IMR-90 (cell line): ENCODE results near the gene SLC9A3. TPM values are rescaled to one million over a fixed set of nuclear protein-coding genes. Genes with fewer than 3 reads are reported as not detected.

ENCODE experiments used
- ATAC-seq: fragments of 200-7000 bp; cut with Tn5 transposase; 2 replicates; pipeline ENCODE4 v1.9.1; 2020; ENCODE audit warnings: low read depth, mild to moderate bottlenecking, moderate library complexity
- BruUV-seq: library from RNA; stranded (reverse); fragments of 400-500 nt; replicated peaks from 2 replicates; lab custom pipeline; 2021; lab: Mats Ljungman, UMichigan
- CTCF ChIA-PET: fragments of 300-600 bp; formaldehyde crosslinking; extraction: SDS; loops from one replicate; lab custom pipeline; 2021; ENCODE audit warnings: antibody characterized with exemption; lab: Yijun Ruan, JAX
- POLR2A ChIA-PET: fragments of 300-600 bp; sonication (Branson Sonifier 250); formaldehyde crosslinking; loops from one replicate; lab custom pipeline; 2022; ENCODE audit warnings: antibody characterized with exemption; ENCODE audit not compliant: unreplicated experiment; lab: Charles Lee
- DNase-seq: peaks from one replicate; pipeline ENCODE4 v3.0.0; 2013
- H2AFZ ChIP-seq: replicated peaks from 2 replicates; pipeline ENCODE3; 2013; ENCODE audit warnings: low read length, mild to moderate bottlenecking; ENCODE audit not compliant: poor library complexity
- H2AK5ac ChIP-seq: 2 replicates; pipeline ENCODE4 v1.6.1; 2013; ENCODE audit warnings: low read depth, low read length, inconsistent platforms
- H2AK9ac ChIP-seq: replicated peaks from 2 replicates; pipeline ENCODE3; 2013; ENCODE audit warnings: mild to moderate bottlenecking, low read depth, low read length, moderate library complexity; ENCODE audit not compliant: poor library complexity
- H2BK120ac ChIP-seq: 2 replicates; pipeline ENCODE4 v1.6.1; 2013; ENCODE audit warnings: low read depth, low read length, inconsistent platforms
- H2BK15ac ChIP-seq: 3 replicates; pipeline ENCODE4 v1.6.1; 2013; ENCODE audit warnings: low read depth, low read length, inconsistent platforms
- H2BK20ac ChIP-seq: 2 replicates; pipeline ENCODE4 v1.6.1; 2013; ENCODE audit warnings: low read depth, mild to moderate bottlenecking, inconsistent platforms, low read length, moderate library complexity
- H2BK5ac ChIP-seq: 2 replicates; pipeline ENCODE4 v1.6.1; 2013; ENCODE audit warnings: mild to moderate bottlenecking, low read depth, low read length, inconsistent platforms; ENCODE audit not compliant: poor library complexity, severe bottlenecking
- H3K14ac ChIP-seq: replicated peaks from 2 replicates; pipeline ENCODE4 v1.6.1; 2013; ENCODE audit warnings: low read depth, low read length, inconsistent platforms
- H3K18ac ChIP-seq: 2 replicates; pipeline ENCODE4 v1.6.1; 2013; ENCODE audit warnings: low read depth, low read length, control low read depth
- H3K23ac ChIP-seq: 2 replicates; pipeline ENCODE4 v1.6.1; 2013; ENCODE audit warnings: low read depth, low read length, inconsistent platforms
- H3K27ac ChIP-seq: 2 replicates; pipeline ENCODE4 v1.5.1; 2013; ENCODE audit warnings: mild to moderate bottlenecking, control low read depth, low read length; ENCODE audit not compliant: insufficient read depth
- H3K27me3 ChIP-seq: 2 replicates; pipeline ENCODE4 v1.6.1; 2013; ENCODE audit warnings: low read length; ENCODE audit not compliant: control insufficient read depth, insufficient read depth
- H3K36me3 ChIP-seq: 2 replicates; pipeline ENCODE4 v1.6.1; 2013; ENCODE audit warnings: low read length, mixed read lengths; ENCODE audit not compliant: control insufficient read depth, insufficient read depth
- H3K4ac ChIP-seq: 2 replicates; pipeline ENCODE4 v1.6.1; 2013; ENCODE audit warnings: low read depth, low read length, inconsistent platforms
- H3K4me1 ChIP-seq: 2 replicates; pipeline ENCODE4 v1.6.1; 2013; ENCODE audit warnings: low read length, mixed read lengths; ENCODE audit not compliant: control insufficient read depth, insufficient read depth
- H3K4me2 ChIP-seq: 2 replicates; pipeline ENCODE4 v1.6.1; 2013; ENCODE audit warnings: low read depth, mild to moderate bottlenecking, control low read depth, low read length, moderate library complexity
- H3K4me3 ChIP-seq: 2 replicates; pipeline ENCODE4 v1.5.1; 2013; ENCODE audit warnings: low read depth, mild to moderate bottlenecking, control low read depth, low read length, moderate library complexity; ENCODE audit not compliant: insufficient read depth
- H3K56ac ChIP-seq: 2 replicates; pipeline ENCODE4 v1.6.1; 2013; ENCODE audit warnings: low read length, inconsistent platforms; ENCODE audit not compliant: insufficient read depth; ENCODE audit errors: extremely low read depth
- H3K79me1 ChIP-seq, 2 experiments: 2 replicates each; pipeline ENCODE4 v1.6.1; 2013; ENCODE audit warnings: low read length in 2 of 2, inconsistent platforms in 1 of 2, low read depth in 1 of 2
- H3K9ac ChIP-seq: 2 replicates; pipeline ENCODE4 v1.6.1; 2013; ENCODE audit warnings: low read depth, low read length, control low read depth
- H3K9me1 ChIP-seq: 2 replicates; pipeline ENCODE4 v1.6.1; 2013; ENCODE audit warnings: low read length, inconsistent platforms; ENCODE audit not compliant: insufficient read depth
- H3K9me3 ChIP-seq: 2 replicates; pipeline ENCODE4 v1.6.1; 2013; ENCODE audit warnings: low read length; ENCODE audit not compliant: control insufficient read depth, insufficient read depth
- H4K20me1 ChIP-seq: 2 replicates; pipeline ENCODE4 v1.6.1; 2013; ENCODE audit warnings: low read length, inconsistent platforms; ENCODE audit not compliant: insufficient read depth
- H4K5ac ChIP-seq: 2 replicates; pipeline ENCODE4 v1.6.1; 2013; ENCODE audit warnings: mild to moderate bottlenecking, low read depth, low read length, control low read depth
- H4K8ac ChIP-seq, 2 experiments: 2 replicates each; pipeline ENCODE4 v1.6.1; 2013; ENCODE audit warnings: low read depth in 2 of 2, low read length in 2 of 2, control low read depth in 1 of 2, inconsistent platforms in 1 of 2
- H4K91ac ChIP-seq: 2 replicates; pipeline ENCODE4 v1.6.1; 2013; ENCODE audit warnings: low read depth, low read length, inconsistent platforms; ENCODE audit not compliant: insufficient read depth
- BHLHE40 ChIP-seq: fragments of 150-350 bp; IDR thresholded peaks from 2 replicates; pipeline ENCODE4 v1.6.1; 2016; ENCODE audit warnings: mild to moderate bottlenecking, low read depth, low read length
- CEBPB ChIP-seq: IDR thresholded peaks from 2 replicates; pipeline ENCODE4 v1.6.1; 2012; ENCODE audit warnings: low read depth, low read length, improper control_type of control experiment
- CHD1 ChIP-seq: IDR thresholded peaks from 2 replicates; pipeline ENCODE4 v1.6.1; 2012; ENCODE audit warnings: low read depth, low read length, improper control_type of control experiment
- FOS ChIP-seq: fragments of 150-350 bp; IDR thresholded peaks from 2 replicates; pipeline ENCODE4 v1.6.1; 2016; ENCODE audit warnings: low read depth, low read length
- MAFK ChIP-seq: IDR thresholded peaks from 2 replicates; pipeline ENCODE4 v1.6.1; 2012; ENCODE audit warnings: low read depth, low read length, improper control_type of control experiment
- MAZ ChIP-seq: IDR thresholded peaks from 2 replicates; pipeline ENCODE4 v1.6.1; 2012; ENCODE audit warnings: low read depth, mild to moderate bottlenecking, low read length, improper control_type of control experiment, moderate library complexity, borderline replicate concordance
- MXI1 ChIP-seq: IDR thresholded peaks from 2 replicates; pipeline ENCODE4 v1.6.1; 2012; ENCODE audit warnings: low read depth, mild to moderate bottlenecking, low read length, moderate library complexity, borderline replicate concordance
- NFE2L2 ChIP-seq: fragments of 150-350 bp; IDR thresholded peaks from 2 replicates; pipeline ENCODE4 v1.6.1; 2016; ENCODE audit warnings: low read depth, mild to moderate bottlenecking, low read length
- POLR2A ChIP-seq: IDR thresholded peaks from 2 replicates; pipeline ENCODE4 v1.6.1; 2012; ENCODE audit warnings: mild to moderate bottlenecking, low read depth, low read length
- RAD21 ChIP-seq: IDR thresholded peaks from 2 replicates; pipeline ENCODE4 v1.6.1; 2012; ENCODE audit warnings: low read length, improper control_type of control experiment
- RCOR1 ChIP-seq: IDR thresholded peaks from 2 replicates; pipeline ENCODE4 v1.6.1; 2012; ENCODE audit warnings: mild to moderate bottlenecking, low read length, improper control_type of control experiment; ENCODE audit not compliant: insufficient replicate concordance
- RFX5 ChIP-seq: IDR thresholded peaks from 2 replicates; pipeline ENCODE4 v1.8.0; 2012; ENCODE audit warnings: low read depth, mild to moderate bottlenecking, low read length, moderate library complexity
- SMC3 ChIP-seq: fragments of 150-350 bp; IDR thresholded peaks from 2 replicates; pipeline ENCODE4 v1.6.1; 2016; ENCODE audit warnings: low read depth, mild to moderate bottlenecking, antibody characterized with exemption, low read length, moderate library complexity
- WGBS, 2 experiments: methylation state at CpG; one replicate each; pipeline versions ENCODE4 v1.1.5 to v1.1.7; 2013; ENCODE audit warnings: missing lambda C conversion rate in 2 of 2; ENCODE audit not compliant: insufficient read length in 1 of 2; ENCODE audit errors: extremely low coverage in 2 of 2; 5-methylcytosine and 5-hydroxymethylcytosine counted together
- dilution Hi-C: fragments of 300-500 bp; cut with HindIII; formaldehyde crosslinking; loops from one replicate; pipeline ENCODE4 v1.14.3; 2018; ENCODE audit warnings: low sequenced_read_pairs; ENCODE audit not compliant: unreplicated experiment
- in situ Hi-C: fragments of 300-500 bp; cut with MboI; formaldehyde crosslinking; loops from 3 replicates; pipeline ENCODE4 v1.14.3; 2019; ENCODE audit warnings: low sequenced_read_pairs, inconsistent platforms, mixed read lengths
- intact Hi-C: fragments of 100-400 bp; cut with micrococcal nuclease; formaldehyde crosslinking; loops from 2 replicates; pipeline ENCODE4 v1.10.0; 2022
- polyA plus RNA-seq, 3 experiments: library from polyadenylated mRNA; depleted of rRNA; stranded (reverse); fragments of >200 nt; gene quantifications; 2 replicates each; pipeline ENCODE4 v1.2.3, GENCODE V29; 2012; ENCODE audit warnings: low replicate concordance in 1 of 3
- total RNA-seq: library from RNA; depleted of rRNA; stranded (reverse); fragments of >200 nt; gene quantifications from 2 replicates; pipeline ENCODE4 v1.2.3, GENCODE V29; 2012
- TF ChIP-seq, protein P1 (sequence below): conservative IDR thresholded peaks from 2 replicates; pipeline ENCODE4 v1.5.1; 2012; ENCODE audit warnings: mild to moderate bottlenecking, low read depth, low read length, improper control_type of control experiment
- TF ChIP-seq, protein P2 (sequence below): fragments of 150-350 bp; IDR thresholded peaks from 2 replicates; pipeline ENCODE4 v1.6.1; 2017; ENCODE audit warnings: mild to moderate bottlenecking, antibody characterized with exemption, low read length, low read depth

Gene SLC9A3
- total and polyA plus RNA-seq, 2 of the 4 experiments (the other 2 are of a cell fraction): 0.72 to 1.5 TPM

DNA sequence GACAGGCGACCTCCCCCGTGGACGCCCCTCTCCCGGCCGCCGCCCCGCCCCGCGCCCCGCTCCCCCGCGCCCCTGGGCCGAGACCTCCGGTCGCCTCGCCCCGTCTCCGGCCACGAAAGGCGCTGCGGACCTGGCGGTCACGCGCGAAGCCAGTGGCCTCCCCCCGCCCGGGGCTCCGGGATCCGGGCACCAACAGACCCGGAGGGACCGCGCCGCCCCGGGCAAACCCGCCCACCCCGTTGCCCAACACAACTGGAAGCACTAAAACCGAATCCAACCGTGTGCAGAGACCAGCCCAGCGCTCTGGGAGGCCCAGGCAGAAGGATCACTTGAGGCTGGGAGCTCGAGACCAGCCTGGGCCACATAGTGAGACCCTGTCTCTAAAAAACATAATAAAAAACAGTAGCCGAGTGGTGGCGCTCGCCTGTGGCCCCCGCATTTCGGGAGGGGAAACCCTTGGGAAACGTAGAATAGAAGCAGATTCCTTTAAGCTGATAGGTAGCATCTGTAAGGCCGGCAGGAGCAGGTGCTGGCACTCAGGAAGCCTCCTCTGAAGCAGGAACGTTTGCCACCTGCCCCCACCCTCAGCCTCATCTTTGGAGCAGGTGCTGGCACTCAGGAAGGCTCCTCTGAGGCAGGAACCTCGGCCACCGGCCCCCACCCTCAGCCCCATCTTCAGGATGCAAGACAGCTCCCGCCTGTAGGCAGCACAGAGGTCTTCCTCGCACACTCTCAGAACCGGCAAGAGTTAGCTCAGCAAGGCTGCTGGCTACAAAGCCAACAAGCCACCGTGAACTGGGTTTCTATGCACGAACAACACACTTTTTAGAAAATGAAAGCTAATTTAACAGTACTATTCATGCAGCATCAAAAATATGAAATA is 4.6 kb upstream of the SLC9A3 start:
- H3K4me3 ChIP-seq: no peak overlapping the region
- no peak overlapping the region for H3K18ac ChIP-seq
- H2BK20ac ChIP-seq: no peak overlapping the region
- H4K5ac ChIP-seq: no peak overlapping the region
- H4K91ac ChIP-seq: no peak overlapping the region
- ChIA-PET POLR2A (no interaction called here), CTCF (no interaction called here)
- H3K4me2 ChIP-seq: no peak overlapping the region
- H3K4ac ChIP-seq: no peak overlapping the region
- no peaks in the 10 kb centered on the region for H3K9me3 ChIP-seq
- no peaks in the 10 kb centered on the region for H4K20me1 ChIP-seq
- no peak overlapping the region for H3K23ac ChIP-seq
- dilution Hi-C loops: no loop called here
- H3K27me3 ChIP-seq: peaks cover 84% of the 10 kb centered on the region
- H3K79me1 ChIP-seq: no peaks in the 10 kb centered on the region
- no TSS peak for BruUV-seq
- no peak overlapping the region for H2AK9ac ChIP-seq
- H3K27ac ChIP-seq: no peak overlapping the region
- no peak overlapping the region for H4K8ac ChIP-seq
- H3K36me3 ChIP-seq: no peaks in the 10 kb centered on the region
- no peak overlapping the region for H3K9ac ChIP-seq
- WGBS, 2 experiments: 20% methylated on average over 4 of the region's 55 CpGs; no CpG with 5 or more reads in 1 of the 2 experiments
- H2BK120ac ChIP-seq: no peak overlapping the region
- intact Hi-C loops: no loop called here
- no peak for DNase-seq
- no peaks in the 10 kb centered on the region for H3K4me1 ChIP-seq
- H2AFZ ChIP-seq: no peak overlapping the region
- H2BK15ac ChIP-seq: no peak overlapping the region
- ATAC-seq: no peak
- no peak overlapping the region for H2AK5ac ChIP-seq
- no peak overlapping the region for H2BK5ac ChIP-seq
- no peak overlapping the region for H3K56ac ChIP-seq
- no peaks in the 10 kb centered on the region; the same call in 1 of the 2 replicates for H3K9me1 ChIP-seq
- in situ Hi-C loops: no loop called here
- H3K14ac ChIP-seq: no peak overlapping the region
- no peak for TF ChIP-seq FOS
- TF ChIP-seq RFX5: no peak
- TF ChIP-seq, protein P1, sequence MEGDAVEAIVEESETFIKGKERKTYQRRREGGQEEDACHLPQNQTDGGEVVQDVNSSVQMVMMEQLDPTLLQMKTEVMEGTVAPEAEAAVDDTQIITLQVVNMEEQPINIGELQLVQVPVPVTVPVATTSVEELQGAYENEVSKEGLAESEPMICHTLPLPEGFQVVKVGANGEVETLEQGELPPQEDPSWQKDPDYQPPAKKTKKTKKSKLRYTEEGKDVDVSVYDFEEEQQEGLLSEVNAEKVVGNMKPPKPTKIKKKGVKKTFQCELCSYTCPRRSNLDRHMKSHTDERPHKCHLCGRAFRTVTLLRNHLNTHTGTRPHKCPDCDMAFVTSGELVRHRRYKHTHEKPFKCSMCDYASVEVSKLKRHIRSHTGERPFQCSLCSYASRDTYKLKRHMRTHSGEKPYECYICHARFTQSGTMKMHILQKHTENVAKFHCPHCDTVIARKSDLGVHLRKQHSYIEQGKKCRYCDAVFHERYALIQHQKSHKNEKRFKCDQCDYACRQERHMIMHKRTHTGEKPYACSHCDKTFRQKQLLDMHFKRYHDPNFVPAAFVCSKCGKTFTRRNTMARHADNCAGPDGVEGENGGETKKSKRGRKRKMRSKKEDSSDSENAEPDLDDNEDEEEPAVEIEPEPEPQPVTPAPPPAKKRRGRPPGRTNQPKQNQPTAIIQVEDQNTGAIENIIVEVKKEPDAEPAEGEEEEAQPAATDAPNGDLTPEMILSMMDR: no peak
- TF ChIP-seq POLR2A: no peak
- TF ChIP-seq NFE2L2: no peak
- no peak for TF ChIP-seq MAZ
- no peak for TF ChIP-seq MAFK
- TF ChIP-seq SMC3: no peak
- TF ChIP-seq MXI1: no peak
- no peak for TF ChIP-seq CEBPB
- TF ChIP-seq RCOR1: no peak
- TF ChIP-seq CHD1: no peak
- TF ChIP-seq, protein P2, sequence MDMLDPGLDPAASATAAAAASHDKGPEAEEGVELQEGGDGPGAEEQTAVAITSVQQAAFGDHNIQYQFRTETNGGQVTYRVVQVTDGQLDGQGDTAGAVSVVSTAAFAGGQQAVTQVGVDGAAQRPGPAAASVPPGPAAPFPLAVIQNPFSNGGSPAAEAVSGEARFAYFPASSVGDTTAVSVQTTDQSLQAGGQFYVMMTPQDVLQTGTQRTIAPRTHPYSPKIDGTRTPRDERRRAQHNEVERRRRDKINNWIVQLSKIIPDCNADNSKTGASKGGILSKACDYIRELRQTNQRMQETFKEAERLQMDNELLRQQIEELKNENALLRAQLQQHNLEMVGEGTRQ: no peak
- no peak for TF ChIP-seq RAD21
- TF ChIP-seq BHLHE40: no peak
